Endodermal cell (in vitro differentiated cells): ENCODE measurements around the gene TPSD1. TPM values are rescaled to one million over a fixed set of nuclear protein-coding genes. Genes with fewer than 3 reads are reported as not detected.

Experiments
- DNase-seq: peaks from one replicate; pipeline ENCODE4 v3.0.0-alpha.2; 2017
- H3K27ac ChIP-seq: 2 replicates; pipeline ENCODE4 v1.5.1; 2013; ENCODE audit warnings: mild to moderate bottlenecking, low read depth, low read length, moderate library complexity
- H3K27me3 ChIP-seq: 2 replicates; pipeline ENCODE4 v1.6.1; 2013; ENCODE audit warnings: mild to moderate bottlenecking, low read length, moderate library complexity; ENCODE audit not compliant: insufficient read depth, control insufficient read depth, poor library complexity, severe bottlenecking
- H3K36me3 ChIP-seq: 2 replicates; pipeline ENCODE4 v1.7.0; 2013; ENCODE audit warnings: mild to moderate bottlenecking, low read length, moderate library complexity; ENCODE audit not compliant: control insufficient read depth, insufficient read depth
- H3K4me1 ChIP-seq: one replicate; pipeline ENCODE4 v1.7.0; 2013; ENCODE audit warnings: low read length; ENCODE audit not compliant: control insufficient read depth, insufficient read depth
- H3K4me3 ChIP-seq: 2 replicates; pipeline ENCODE4 v1.5.1; 2013; ENCODE audit warnings: mild to moderate bottlenecking, low read length, moderate library complexity
- H3K9ac ChIP-seq: 2 replicates; pipeline ENCODE4 v1.6.1; 2013; ENCODE audit warnings: mild to moderate bottlenecking, low read length, moderate library complexity; ENCODE audit not compliant: poor library complexity, severe bottlenecking; ENCODE audit errors: extremely low read depth
- H3K9me3 ChIP-seq: 2 replicates; pipeline ENCODE4 v1.6.1; 2013; ENCODE audit warnings: mild to moderate bottlenecking, low read length, moderate library complexity; ENCODE audit not compliant: control insufficient read depth
- H3K27ac Mint-ChIP-seq: 2 replicates; pipeline ENCODE4 v1.8.0; 2020; ENCODE audit warnings: mixed read lengths
- H3K27me3 Mint-ChIP-seq: 2 replicates; pipeline ENCODE4 v1.8.0; 2021; ENCODE audit warnings: mild to moderate bottlenecking, mixed read lengths; ENCODE audit not compliant: insufficient read depth
- H3K36me3 Mint-ChIP-seq: 2 replicates; pipeline ENCODE4 v1.8.0; 2020; ENCODE audit warnings: low read depth, mixed read lengths
- H3K4me1 Mint-ChIP-seq: 2 replicates; pipeline ENCODE4 v1.8.0; 2020; ENCODE audit warnings: mixed read lengths
- H3K4me3 Mint-ChIP-seq: 2 replicates; pipeline ENCODE4 v1.8.0; 2020; ENCODE audit warnings: mild to moderate bottlenecking, moderate library complexity, mixed read lengths
- H3K9me3 Mint-ChIP-seq: 2 replicates; pipeline ENCODE4 v1.8.0; 2020; ENCODE audit warnings: mild to moderate bottlenecking, mixed read lengths
- WGBS, 2 experiments: methylation state at CpG; one replicate each; pipeline versions ENCODE4 v1.1.5 to v1.1.7; 2013; ENCODE audit warnings: missing lambda C conversion rate in 2 of 2, mixed read lengths in 1 of 2; ENCODE audit not compliant: insufficient coverage in 1 of 2, insufficient read length in 1 of 2; 5-methylcytosine and 5-hydroxymethylcytosine counted together
- total RNA-seq, 2 donors: library from RNA; stranded (reverse); fragmentation: NEBNext Ultra II Directional in 1 of 2; extraction: Animal tissue kit (Norgen Biotek cat#: 25700) in 1 of 2; gene quantifications; 2 replicates in 1 of 2; 3 replicates in 1 of 2; pipeline ENCODE4 v1.2.1, GENCODE V29; 2021
- TF ChIP-seq, protein P1 (sequence below): fragments of 200-600 bp; sonication (generic); conservative IDR thresholded peaks from 2 replicates; pipeline ENCODE4 v1.5.0; 2021; ENCODE audit warnings: antibody characterized with exemption, mild to moderate bottlenecking

The TPSD1 gene
- total RNA-seq, 2 donors from 2014 or later = not detected

- H3K27ac ChIP-seq = no peak overlapping the region
These were observed 34.8 kb upstream of the TPSD1 start for GRCh38 chr16:1220841-1221627.

DNA sequence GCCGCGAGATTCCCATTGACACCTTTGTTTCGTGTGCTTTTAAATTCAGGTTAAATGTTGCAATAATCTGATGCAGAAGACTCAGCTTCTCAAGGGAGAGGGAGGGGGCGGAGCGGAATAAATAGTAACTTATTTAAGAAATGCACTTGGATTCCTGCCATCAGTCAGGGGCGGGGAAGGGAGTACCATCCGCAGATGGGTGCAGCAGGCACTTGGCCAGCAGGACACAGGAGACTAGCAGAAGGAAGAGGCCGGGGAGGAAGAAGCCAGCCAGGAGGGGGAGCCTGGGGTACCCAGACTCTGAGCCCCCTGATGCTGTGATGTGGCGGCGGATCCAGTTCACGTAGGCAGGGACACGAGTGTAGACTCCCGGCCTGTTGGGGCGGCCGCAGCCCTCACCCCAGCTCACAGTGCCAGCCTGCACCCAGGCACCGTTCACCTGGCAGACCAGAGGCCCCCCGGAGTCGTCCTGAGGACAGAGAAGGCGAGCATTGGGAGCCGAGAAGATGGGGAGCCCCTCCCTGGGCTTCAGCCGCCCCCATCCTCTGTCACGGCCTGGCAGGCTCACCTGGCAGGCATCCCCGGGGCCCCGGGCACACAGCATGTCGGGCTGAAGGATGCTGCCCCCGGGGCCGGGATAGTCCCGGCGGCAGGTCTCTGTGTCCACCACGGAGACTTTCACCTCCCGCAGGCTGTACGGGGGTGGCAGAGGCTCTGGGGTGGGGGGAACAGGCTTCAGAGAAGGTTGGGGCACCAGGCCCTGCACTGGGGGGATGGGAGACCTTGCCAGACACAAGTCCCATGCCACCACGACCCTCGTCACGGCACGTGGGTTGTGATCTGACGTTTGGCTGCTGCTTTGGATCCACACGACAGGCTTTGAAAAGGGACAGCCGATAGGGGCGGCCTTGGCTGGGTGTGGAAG lies 34.0 kb upstream of the TPSD1 start:
- 93 to 94% methylated on average over 16 to 40 of the region's 40 CpGs for WGBS, 2 experiments

More at GRCh38 chr16:1220841-1221627, 34.8 kb upstream of the TPSD1 start:
- no peak for DNase-seq
- TF ChIP-seq, protein P1, sequence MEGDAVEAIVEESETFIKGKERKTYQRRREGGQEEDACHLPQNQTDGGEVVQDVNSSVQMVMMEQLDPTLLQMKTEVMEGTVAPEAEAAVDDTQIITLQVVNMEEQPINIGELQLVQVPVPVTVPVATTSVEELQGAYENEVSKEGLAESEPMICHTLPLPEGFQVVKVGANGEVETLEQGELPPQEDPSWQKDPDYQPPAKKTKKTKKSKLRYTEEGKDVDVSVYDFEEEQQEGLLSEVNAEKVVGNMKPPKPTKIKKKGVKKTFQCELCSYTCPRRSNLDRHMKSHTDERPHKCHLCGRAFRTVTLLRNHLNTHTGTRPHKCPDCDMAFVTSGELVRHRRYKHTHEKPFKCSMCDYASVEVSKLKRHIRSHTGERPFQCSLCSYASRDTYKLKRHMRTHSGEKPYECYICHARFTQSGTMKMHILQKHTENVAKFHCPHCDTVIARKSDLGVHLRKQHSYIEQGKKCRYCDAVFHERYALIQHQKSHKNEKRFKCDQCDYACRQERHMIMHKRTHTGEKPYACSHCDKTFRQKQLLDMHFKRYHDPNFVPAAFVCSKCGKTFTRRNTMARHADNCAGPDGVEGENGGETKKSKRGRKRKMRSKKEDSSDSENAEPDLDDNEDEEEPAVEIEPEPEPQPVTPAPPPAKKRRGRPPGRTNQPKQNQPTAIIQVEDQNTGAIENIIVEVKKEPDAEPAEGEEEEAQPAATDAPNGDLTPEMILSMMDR = no peak
- peaks cover 2% of the 10 kb centered on the region for H3K27me3 Mint-ChIP-seq
- no peaks in the 10 kb centered on the region for H3K4me1 Mint-ChIP-seq
- Histone ChIP-seq H3K27me3 (no peaks in the 10 kb centered on the region), H3K9me3 (no peaks in the 10 kb centered on the region), H3K36me3 (no peaks in the 10 kb centered on the region), H3K4me1 (no peaks in the 10 kb centered on the region), H3K4me3 (no peak overlapping the region), H3K9ac (no peak overlapping the region)
- peaks cover 8% of the 10 kb centered on the region for H3K36me3 Mint-ChIP-seq
- no peak overlapping the region for H3K27ac Mint-ChIP-seq
- H3K4me3 Mint-ChIP-seq = no peak overlapping the region
- WGBS, 2 experiments = 92% methylated on average over 32 to 48 of the region's 48 CpGs
- no peaks in the 10 kb centered on the region for H3K9me3 Mint-ChIP-seq

More for the DNA sequence above, 34.0 kb upstream of the TPSD1 start:
- Mint-ChIP-seq H3K4me3 (no peak overlapping the region), H3K4me1 (no peaks in the 10 kb centered on the region), H3K27ac (no peak overlapping the region), H3K27me3 (peaks cover 4% of the 10 kb centered on the region), H3K36me3 (peaks cover 8% of the 10 kb centered on the region), H3K9me3 (no peaks in the 10 kb centered on the region)
- no peak for DNase-seq
- TF ChIP-seq, protein P1 = no peak
- Histone ChIP-seq H3K27me3 (no peaks in the 10 kb centered on the region), H3K36me3 (no peaks in the 10 kb centered on the region), H3K9me3 (no peaks in the 10 kb centered on the region), H3K4me3 (no peak overlapping the region), H3K9ac (no peak overlapping the region), H3K4me1 (no peaks in the 10 kb centered on the region), H3K27ac (no peak overlapping the region)
